Ascending aorta (tissue), 2 donors: Measurements from ENCODE around the gene TMEM183A. TPM values are rescaled to one million over a fixed set of nuclear protein-coding genes. Genes with fewer than 3 reads are reported as not detected.
A peak's percentile ranks its signal among the peaks of the same experiment; 100 is the strongest.

Source experiments
- DNase-seq, 2 donors: peaks; one replicate each; pipeline ENCODE4 v3.0.0-alpha.2; 2019; ENCODE audit warnings: low spot score in 2 of 2
- H3K27ac ChIP-seq, 2 donors: fragments of 200-600 bp; sonication (generic); one replicate each; pipeline ENCODE4 v1.5.1; 2016 to 2017; ENCODE audit warnings: mild to moderate bottlenecking in 1 of 2
- H3K27me3 ChIP-seq: fragments of 200-600 bp; sonication (generic); one replicate; pipeline ENCODE4 v1.5.1; 2017
- H3K36me3 ChIP-seq, 2 donors: fragments of 200-600 bp; sonication (generic); one replicate each; pipeline ENCODE4 v1.5.1; 2016
- H3K4me1 ChIP-seq, 2 donors: fragments of 200-600 bp; sonication (generic); one replicate each; pipeline ENCODE4 v1.5.1; 2016 to 2017; ENCODE audit warnings: mild to moderate bottlenecking in 1 of 2
- H3K4me3 ChIP-seq, 2 donors: fragments of 200-600 bp; sonication (generic); one replicate each; pipeline ENCODE4 v1.5.1; 2016 to 2017; ENCODE audit warnings: mild to moderate bottlenecking in 1 of 2
- H3K9me3 ChIP-seq, 2 donors: fragments of 200-600 bp; sonication (generic); one replicate each; pipeline ENCODE4 v1.5.1; 2016
- intact Hi-C: fragments of 100-400 bp; cut with DNase I; formaldehyde crosslinking; loops from one replicate; pipeline ENCODE4 v1.15.1; 2023
- total RNA-seq: library from RNA; depleted of rRNA; stranded (reverse); fragments of >200 nt; gene quantifications from one replicate; pipeline ENCODE4 v1.1.0, GENCODE V29; 2016
- TF ChIP-seq, protein P1 (sequence below), 3 experiments: fragments of 200-600 bp in 2 of 3; fragments of 450-650 bp in 1 of 3; sonication (generic) in 2 of 3; IDR thresholded peaks; one replicate each; pipeline ENCODE4 v1.5.1; 2016 to 2019; ENCODE audit warnings: antibody characterized with exemption in 3 of 3, mild to moderate bottlenecking in 1 of 3, moderate library complexity in 1 of 3

The TMEM183A gene
- total RNA-seq, 1 donor from 2014 or later = 44.6 TPM

DNA sequence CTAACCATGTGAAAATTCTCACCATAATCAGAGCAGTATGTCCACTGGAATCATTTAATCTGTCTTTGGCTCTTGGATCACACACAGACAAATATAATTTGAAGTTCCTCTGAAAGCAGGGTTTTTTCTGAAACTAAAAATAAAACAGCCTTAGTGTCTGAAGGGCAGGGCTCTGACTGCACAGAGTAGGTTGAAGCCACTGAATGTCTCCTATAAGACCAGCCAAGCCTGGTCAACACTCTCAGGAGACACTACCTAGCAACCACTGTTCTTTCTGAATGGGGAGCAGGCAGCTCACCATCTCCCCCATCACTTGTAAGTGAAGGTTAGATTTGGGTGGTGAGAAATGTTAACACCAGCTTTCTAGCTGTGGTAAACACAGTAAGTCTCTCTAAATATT lies 16.1 kb upstream of the TMEM183A start:
- intact Hi-C loops = no loop called here
- no peak for DNase-seq
- no peaks in the 10 kb centered on the region for H3K4me1 ChIP-seq
- H3K4me3 ChIP-seq = no peak overlapping the region
- H3K36me3 ChIP-seq = no peaks in the 10 kb centered on the region
- H3K27me3 ChIP-seq = no peaks in the 10 kb centered on the region
- H3K27ac ChIP-seq = no peak overlapping the region
- TF ChIP-seq, protein P1, sequence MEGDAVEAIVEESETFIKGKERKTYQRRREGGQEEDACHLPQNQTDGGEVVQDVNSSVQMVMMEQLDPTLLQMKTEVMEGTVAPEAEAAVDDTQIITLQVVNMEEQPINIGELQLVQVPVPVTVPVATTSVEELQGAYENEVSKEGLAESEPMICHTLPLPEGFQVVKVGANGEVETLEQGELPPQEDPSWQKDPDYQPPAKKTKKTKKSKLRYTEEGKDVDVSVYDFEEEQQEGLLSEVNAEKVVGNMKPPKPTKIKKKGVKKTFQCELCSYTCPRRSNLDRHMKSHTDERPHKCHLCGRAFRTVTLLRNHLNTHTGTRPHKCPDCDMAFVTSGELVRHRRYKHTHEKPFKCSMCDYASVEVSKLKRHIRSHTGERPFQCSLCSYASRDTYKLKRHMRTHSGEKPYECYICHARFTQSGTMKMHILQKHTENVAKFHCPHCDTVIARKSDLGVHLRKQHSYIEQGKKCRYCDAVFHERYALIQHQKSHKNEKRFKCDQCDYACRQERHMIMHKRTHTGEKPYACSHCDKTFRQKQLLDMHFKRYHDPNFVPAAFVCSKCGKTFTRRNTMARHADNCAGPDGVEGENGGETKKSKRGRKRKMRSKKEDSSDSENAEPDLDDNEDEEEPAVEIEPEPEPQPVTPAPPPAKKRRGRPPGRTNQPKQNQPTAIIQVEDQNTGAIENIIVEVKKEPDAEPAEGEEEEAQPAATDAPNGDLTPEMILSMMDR (IDR thresholded peaks at IDR 0.05) = no peak
- no peaks in the 10 kb centered on the region for H3K9me3 ChIP-seq

GRCh38 chr1:202994756-202995155 lies 12.4 kb upstream of the TMEM183A start:
- no peak for DNase-seq
- Histone ChIP-seq H3K27ac (no peak overlapping the region), H3K36me3 (no peaks in the 10 kb centered on the region), H3K9me3 (no peaks in the 10 kb centered on the region), H3K4me3 (no peak overlapping the region), H3K4me1 (no peaks in the 10 kb centered on the region), H3K27me3 (no peaks in the 10 kb centered on the region)
- TF ChIP-seq, protein P1 (IDR thresholded peaks at IDR 0.05) = no peak
- intact Hi-C loops = no loop called here

GRCh38 chr1:202998836-202999750 lies 8.1 kb upstream of the TMEM183A start:
- Histone ChIP-seq H3K36me3 (no peaks in the 10 kb centered on the region), H3K4me3 (no peak overlapping the region), H3K4me1 (no peaks in the 10 kb centered on the region), H3K27ac (no peak overlapping the region), H3K9me3 (no peaks in the 10 kb centered on the region), H3K27me3 (no peaks in the 10 kb centered on the region)
- TF ChIP-seq, protein P1 (IDR thresholded peaks at IDR 0.05) = peak; percentile 58 to 80 (median 69)
- peak in 1 of 2 donors; percentile 74 for DNase-seq
- intact Hi-C loops = no loop called here

- no peak for DNase-seq
- no peak overlapping the region for H3K4me3 ChIP-seq
- H3K27ac ChIP-seq = no peak overlapping the region
- no peaks in the 10 kb centered on the region for H3K36me3 ChIP-seq
- intact Hi-C loops = no loop called here
- TF ChIP-seq, protein P1 (IDR thresholded peaks at IDR 0.05) = no peak
- no peaks in the 10 kb centered on the region for H3K4me1 ChIP-seq
- no peaks in the 10 kb centered on the region for H3K9me3 ChIP-seq
- H3K27me3 ChIP-seq = no peaks in the 10 kb centered on the region
These were observed 6.8 kb upstream of the TMEM183A start for GRCh38 chr1:203000217-203000944.

GRCh38 chr1:203001986-203002385 lies 5.2 kb upstream of the TMEM183A start:
- intact Hi-C loops = no loop called here
- Histone ChIP-seq H3K9me3 (no peaks in the 10 kb centered on the region), H3K27ac (no peak overlapping the region), H3K4me3 (no peak overlapping the region), H3K27me3 (no peaks in the 10 kb centered on the region), H3K4me1 (no peaks in the 10 kb centered on the region), H3K36me3 (no peaks in the 10 kb centered on the region)
- DNase-seq = no peak
- TF ChIP-seq, protein P1 (IDR thresholded peaks at IDR 0.05) = no peak
